Measurements from ENCODE around the gene FOXRED2. TPM values are rescaled to one million over a fixed set of nuclear protein-coding genes. Genes with fewer than 3 reads are reported as not detected.

FOXRED2 gene
- total and polyA plus RNA-seq, 9 donors = 11.1 to 24.5 (median 17.8) TPM

DNA sequence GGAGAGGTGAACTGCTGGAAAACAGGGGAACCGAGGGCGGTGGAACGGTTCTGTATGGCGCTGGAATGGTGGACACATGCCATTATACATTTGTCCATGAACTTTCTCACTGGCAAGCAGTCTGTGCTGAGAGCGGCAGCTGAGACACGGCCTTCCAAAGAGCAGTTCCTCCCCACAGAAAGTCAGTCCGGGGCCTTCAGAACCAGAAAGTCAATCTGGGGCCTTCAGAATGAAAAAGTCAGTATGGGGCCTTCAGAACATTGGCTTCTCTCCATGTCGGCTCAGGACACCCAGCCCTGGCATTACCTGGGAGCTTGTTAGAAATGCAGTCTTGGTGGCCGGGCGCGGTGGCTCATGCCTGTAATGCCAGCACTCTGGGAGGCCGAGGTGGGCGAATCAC, 34.2 kb downstream of the FOXRED2 start:
- Histone ChIP-seq H3K9me3 (replicated peaks; ENCODE audit: control insufficient read depth, low read depth, low read length) (no peaks in the 10 kb centered on the region), H3K36me3 (ENCODE audit: control insufficient read depth, insufficient read depth, low read length) (peaks cover 80% of the 10 kb centered on the region), H3K27me3 (ENCODE audit: control insufficient read depth, insufficient read depth, low read length) (no peaks in the 10 kb centered on the region), H3K4me1 (ENCODE audit: control insufficient read depth, insufficient read depth, low read length) (peaks cover 8% of the 10 kb centered on the region), H3K4me3 (ENCODE audit: low read length) (no peak overlapping the region), H3K27ac (ENCODE audit: low read length) (no peak overlapping the region)
- WGBS (ENCODE audit: insufficient coverage) = 58% methylated on average over 5 of the region's 13 CpGs
- no peak for DNase-seq

DNA sequence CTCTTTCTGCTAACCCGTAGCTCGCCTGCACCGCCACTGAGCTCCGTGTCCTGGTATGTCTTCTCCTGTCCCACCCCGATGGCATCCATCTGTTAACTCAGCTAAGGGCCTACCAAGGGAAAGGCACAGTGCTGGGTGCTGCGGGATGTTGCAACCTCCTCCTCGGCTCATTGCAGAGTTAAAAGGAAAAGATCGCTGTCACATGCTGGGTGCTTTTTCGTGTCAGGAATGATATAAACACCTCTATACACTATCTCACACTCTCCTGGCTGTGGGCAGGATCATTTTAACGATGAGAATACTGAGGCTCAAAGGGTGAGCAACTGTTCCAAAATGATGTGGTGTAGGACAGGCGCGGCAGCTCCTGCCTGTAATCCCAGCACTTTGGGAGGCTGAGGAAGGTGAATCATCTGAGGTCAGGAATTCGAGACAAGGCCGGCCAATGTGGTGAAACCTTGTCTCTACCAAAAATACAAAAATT, 35.5 kb downstream of the FOXRED2 start:
- H3K27me3 ChIP-seq (ENCODE audit: control insufficient read depth, insufficient read depth, low read length) = no peaks in the 10 kb centered on the region
- no peak overlapping the region for H3K27ac ChIP-seq (ENCODE audit: low read length)
- H3K9me3 ChIP-seq (replicated peaks; ENCODE audit: control insufficient read depth, low read depth, low read length) = no peaks in the 10 kb centered on the region
- no peak for DNase-seq
- WGBS (ENCODE audit: insufficient coverage) = 93% methylated on average over 7 of the region's 14 CpGs
- H3K36me3 ChIP-seq (ENCODE audit: control insufficient read depth, insufficient read depth, low read length) = peaks cover 80% of the 10 kb centered on the region
- H3K4me3 ChIP-seq (ENCODE audit: low read length) = no peak overlapping the region
- H3K4me1 ChIP-seq (ENCODE audit: control insufficient read depth, insufficient read depth, low read length) = peaks cover 13% of the 10 kb centered on the region

DNA sequence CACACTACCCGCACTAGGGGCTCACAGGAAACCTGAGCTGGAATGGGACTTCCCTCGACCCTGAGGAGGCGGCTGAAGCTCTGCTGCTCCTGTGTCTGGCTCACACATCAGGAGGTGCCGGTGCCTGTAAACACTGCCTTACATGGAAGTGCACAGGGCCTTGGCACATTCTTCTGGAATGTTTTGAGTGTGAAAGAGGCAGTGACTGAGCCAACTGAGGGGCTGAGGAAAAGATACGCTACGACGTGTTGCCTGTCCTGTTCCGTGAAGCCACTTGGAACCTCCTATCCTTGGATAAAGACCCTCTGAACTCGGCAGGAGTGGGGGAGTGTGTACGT, 35.9 kb downstream of the FOXRED2 start:
- peaks cover 17% of the 10 kb centered on the region for H3K4me1 ChIP-seq (ENCODE audit: control insufficient read depth, insufficient read depth, low read length)
- H3K9me3 ChIP-seq (replicated peaks; ENCODE audit: control insufficient read depth, low read depth, low read length) = no peaks in the 10 kb centered on the region
- no peak overlapping the region for H3K4me3 ChIP-seq (ENCODE audit: low read length)
- no peak overlapping the region for H3K27ac ChIP-seq (ENCODE audit: low read length)
- peaks cover 80% of the 10 kb centered on the region for H3K36me3 ChIP-seq (ENCODE audit: control insufficient read depth, insufficient read depth, low read length)
- WGBS (ENCODE audit: insufficient coverage) = 55% methylated on average over 8 of the region's 10 CpGs
- H3K27me3 ChIP-seq (ENCODE audit: control insufficient read depth, insufficient read depth, low read length) = no peaks in the 10 kb centered on the region
- no peak for DNase-seq

DNA sequence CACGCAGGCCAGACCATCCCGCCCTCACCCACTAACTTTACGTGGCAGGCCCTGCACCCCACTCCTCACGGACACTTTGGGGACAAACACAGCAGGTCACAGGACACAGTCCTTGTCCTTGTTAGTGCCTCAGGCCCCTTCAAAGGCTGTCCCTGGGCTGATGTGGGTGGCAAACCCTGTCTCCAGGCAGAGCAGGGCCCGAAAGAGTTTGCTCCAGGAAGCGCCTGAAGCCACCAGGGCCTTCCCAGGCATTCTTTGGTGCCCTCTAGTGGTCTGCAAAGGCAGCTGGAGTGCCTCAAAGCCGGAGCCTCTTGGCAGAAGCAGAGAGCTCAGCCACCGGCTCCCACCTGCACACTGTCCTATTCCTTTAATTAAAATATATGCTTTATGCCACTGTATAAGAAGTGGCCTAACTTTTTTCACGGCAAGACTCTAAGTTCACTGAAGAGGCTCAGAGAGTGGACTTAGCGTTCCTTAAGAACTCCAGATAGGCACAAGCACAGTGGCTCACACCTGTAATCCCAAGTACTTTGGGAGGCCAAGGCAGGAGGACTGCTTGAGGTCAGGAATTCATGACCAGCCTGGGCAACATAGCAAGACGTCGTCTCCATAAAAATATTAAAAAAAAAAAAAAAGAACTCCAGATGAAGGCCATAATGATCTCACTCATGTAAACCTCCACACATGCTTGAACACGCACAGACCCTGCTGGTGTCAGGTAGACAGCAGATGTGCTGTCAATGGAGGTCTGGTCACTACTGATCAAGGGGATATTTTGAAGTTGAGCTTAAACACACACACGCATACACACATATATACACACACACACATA, 36.5 kb downstream of the FOXRED2 start:
- Histone ChIP-seq H3K27me3 (ENCODE audit: control insufficient read depth, insufficient read depth, low read length) (no peaks in the 10 kb centered on the region), H3K9me3 (replicated peaks; ENCODE audit: control insufficient read depth, low read depth, low read length) (no peaks in the 10 kb centered on the region), H3K36me3 (ENCODE audit: control insufficient read depth, insufficient read depth, low read length) (peaks cover 80% of the 10 kb centered on the region), H3K4me1 (ENCODE audit: control insufficient read depth, insufficient read depth, low read length) (peaks cover 23% of the 10 kb centered on the region), H3K4me3 (ENCODE audit: low read length) (no peak overlapping the region), H3K27ac (ENCODE audit: low read length) (no peak overlapping the region)
- WGBS (ENCODE audit: insufficient coverage) = 50% methylated on average over 2 of the region's 14 CpGs
- DNase-seq = peak; percentile 91

DNA sequence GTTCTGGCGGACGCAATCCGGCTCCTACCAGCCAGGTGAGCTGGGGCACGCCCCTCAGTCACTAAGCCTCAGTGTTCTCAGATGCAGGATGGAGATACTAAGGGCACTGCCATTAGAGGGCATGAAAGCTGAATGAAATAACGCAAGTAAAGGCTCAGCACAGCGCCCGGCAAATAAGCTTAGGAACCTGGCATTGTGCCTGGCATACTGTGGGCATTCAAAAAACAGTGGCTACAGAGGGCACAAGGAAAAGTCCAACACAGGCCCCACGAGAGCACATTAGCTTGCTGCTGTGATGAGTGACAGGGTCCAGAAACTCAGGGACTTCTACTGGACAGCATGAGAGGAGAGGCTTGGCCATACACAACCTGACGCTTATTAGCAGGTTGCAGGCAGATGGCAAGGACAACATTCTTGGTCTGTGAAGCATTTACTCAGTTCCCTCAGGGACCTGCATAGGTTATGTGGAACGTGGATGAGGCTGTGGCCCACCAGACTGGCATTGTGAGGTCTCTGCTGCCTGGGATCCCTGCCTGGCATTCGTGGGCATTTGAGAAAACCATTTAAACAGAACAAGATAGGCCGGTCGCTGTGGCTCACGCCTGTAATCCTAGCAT, 37.6 kb downstream of the FOXRED2 start:
- H3K27ac ChIP-seq (ENCODE audit: low read length) = no peak overlapping the region
- 87% methylated on average over 13 of the region's 14 CpGs for WGBS (ENCODE audit: insufficient coverage)
- H3K36me3 ChIP-seq (ENCODE audit: control insufficient read depth, insufficient read depth, low read length) = peaks cover 72% of the 10 kb centered on the region
- H3K27me3 ChIP-seq (ENCODE audit: control insufficient read depth, insufficient read depth, low read length) = no peaks in the 10 kb centered on the region
- peaks cover 31% of the 10 kb centered on the region for H3K4me1 ChIP-seq (ENCODE audit: control insufficient read depth, insufficient read depth, low read length)
- no peak for DNase-seq
- H3K4me3 ChIP-seq (ENCODE audit: low read length) = no peak overlapping the region
- no peaks in the 10 kb centered on the region for H3K9me3 ChIP-seq (replicated peaks; ENCODE audit: control insufficient read depth, low read depth, low read length)

DNA sequence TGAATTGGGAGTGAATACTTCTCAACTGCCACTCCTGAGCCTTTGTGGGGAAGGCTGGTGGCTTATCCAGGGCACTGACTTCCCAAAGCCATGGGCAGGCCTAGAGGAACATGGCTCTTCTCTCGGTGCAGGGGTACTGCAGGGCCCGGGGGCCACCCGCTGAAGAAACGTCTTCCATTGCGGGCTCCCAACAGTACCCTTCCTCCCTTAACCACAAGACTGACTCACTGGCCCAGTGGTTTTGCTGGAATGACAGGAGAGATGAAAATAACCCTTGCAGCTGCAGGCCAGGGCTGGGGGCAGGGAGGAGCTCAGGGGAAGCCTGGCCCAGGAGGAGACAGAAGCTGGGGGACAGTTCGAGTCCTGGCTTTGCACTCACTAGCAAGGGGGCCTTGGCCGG, 38.9 kb downstream of the FOXRED2 start:
- no peak for DNase-seq
- Histone ChIP-seq H3K36me3 (ENCODE audit: control insufficient read depth, insufficient read depth, low read length) (peaks cover 60% of the 10 kb centered on the region), H3K27ac (ENCODE audit: low read length) (no peak overlapping the region), H3K27me3 (ENCODE audit: control insufficient read depth, insufficient read depth, low read length) (no peaks in the 10 kb centered on the region), H3K4me1 (ENCODE audit: control insufficient read depth, insufficient read depth, low read length) (peaks cover 38% of the 10 kb centered on the region), H3K9me3 (replicated peaks; ENCODE audit: control insufficient read depth, low read depth, low read length) (no peaks in the 10 kb centered on the region), H3K4me3 (ENCODE audit: low read length) (no peak overlapping the region)
- 86% methylated on average over 5 of the region's 7 CpGs for WGBS (ENCODE audit: insufficient coverage)

DNA sequence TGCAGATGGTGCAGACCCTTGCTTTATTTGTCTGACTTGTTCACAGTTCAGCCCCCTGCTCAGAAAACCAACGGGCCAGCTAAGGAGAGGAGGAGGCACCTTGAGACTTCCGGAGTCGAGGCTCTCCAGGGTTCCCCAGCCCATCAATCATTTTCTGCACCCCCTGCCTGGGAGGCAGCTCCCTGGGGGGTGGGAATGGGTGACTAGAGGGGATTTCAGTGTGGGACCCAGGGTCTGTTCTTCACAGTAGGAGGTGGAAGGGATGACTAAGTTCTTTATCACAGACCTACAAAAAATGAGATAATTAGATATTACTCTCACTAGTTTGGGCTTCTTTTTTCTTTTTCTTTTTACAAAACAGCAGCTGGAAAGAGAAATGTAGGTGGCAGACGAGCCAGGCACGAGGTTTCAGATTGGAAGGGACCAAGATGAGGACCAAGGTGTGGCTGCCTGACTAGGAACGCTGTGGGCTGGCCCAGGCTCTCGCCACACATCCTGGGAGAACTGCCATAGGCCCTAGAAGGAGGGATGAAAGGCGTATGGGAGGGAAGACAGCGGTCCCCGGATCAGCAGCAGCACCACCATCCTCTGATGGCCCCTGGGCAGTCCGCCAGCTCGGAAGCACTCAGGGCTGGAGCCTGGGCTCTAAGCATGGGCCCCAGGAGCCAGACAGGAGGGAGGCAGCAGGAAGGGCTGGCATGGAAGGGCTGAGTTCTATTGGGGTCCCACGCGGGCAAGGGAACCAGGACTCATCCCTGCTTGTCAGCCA, 39.6 kb downstream of the FOXRED2 start:
- H3K4me3 ChIP-seq (ENCODE audit: low read length) = no peak overlapping the region
- peaks cover 42% of the 10 kb centered on the region for H3K4me1 ChIP-seq (ENCODE audit: control insufficient read depth, insufficient read depth, low read length)
- H3K27me3 ChIP-seq (ENCODE audit: control insufficient read depth, insufficient read depth, low read length) = no peaks in the 10 kb centered on the region
- peak overlapping the region; percentile 13 for H3K27ac ChIP-seq (ENCODE audit: low read length)
- no peaks in the 10 kb centered on the region for H3K9me3 ChIP-seq (replicated peaks; ENCODE audit: control insufficient read depth, low read depth, low read length)
- peaks cover 54% of the 10 kb centered on the region for H3K36me3 ChIP-seq (ENCODE audit: control insufficient read depth, insufficient read depth, low read length)
- DNase-seq = no peak
- 76% methylated on average over 8 of the region's 14 CpGs for WGBS (ENCODE audit: insufficient coverage)

DNA sequence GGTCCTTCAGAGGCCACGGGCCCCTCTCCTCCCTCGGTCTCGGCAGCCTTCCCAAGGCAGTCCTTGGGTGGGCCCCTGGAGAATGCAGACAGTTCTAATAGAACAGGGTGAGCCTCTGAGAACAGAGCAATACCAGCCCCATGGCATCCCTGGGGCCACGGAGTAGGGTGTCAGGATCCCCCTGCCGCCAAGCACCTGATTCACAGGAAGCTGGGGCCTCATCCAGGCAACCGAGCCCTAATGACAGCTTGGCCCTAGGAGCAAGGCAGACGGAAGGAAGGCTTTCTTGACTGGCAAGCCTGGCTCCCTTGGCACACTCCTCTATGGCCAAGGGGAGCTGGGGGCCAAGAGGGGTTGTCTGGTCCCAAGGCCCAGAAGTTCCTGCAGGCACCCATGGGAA, 40.6 kb downstream of the FOXRED2 start:
- Histone ChIP-seq H3K4me3 (ENCODE audit: low read length) (no peak overlapping the region), H3K27me3 (ENCODE audit: control insufficient read depth, insufficient read depth, low read length) (no peaks in the 10 kb centered on the region), H3K27ac (ENCODE audit: low read length) (peak overlapping the region; percentile 40), H3K36me3 (ENCODE audit: control insufficient read depth, insufficient read depth, low read length) (peaks cover 46% of the 10 kb centered on the region), H3K4me1 (ENCODE audit: control insufficient read depth, insufficient read depth, low read length) (peaks cover 50% of the 10 kb centered on the region), H3K9me3 (replicated peaks; ENCODE audit: control insufficient read depth, low read depth, low read length) (no peaks in the 10 kb centered on the region)
- DNase-seq = no peak
- WGBS (ENCODE audit: insufficient coverage) = 68% methylated on average over 6 of the region's 7 CpGs

DNA sequence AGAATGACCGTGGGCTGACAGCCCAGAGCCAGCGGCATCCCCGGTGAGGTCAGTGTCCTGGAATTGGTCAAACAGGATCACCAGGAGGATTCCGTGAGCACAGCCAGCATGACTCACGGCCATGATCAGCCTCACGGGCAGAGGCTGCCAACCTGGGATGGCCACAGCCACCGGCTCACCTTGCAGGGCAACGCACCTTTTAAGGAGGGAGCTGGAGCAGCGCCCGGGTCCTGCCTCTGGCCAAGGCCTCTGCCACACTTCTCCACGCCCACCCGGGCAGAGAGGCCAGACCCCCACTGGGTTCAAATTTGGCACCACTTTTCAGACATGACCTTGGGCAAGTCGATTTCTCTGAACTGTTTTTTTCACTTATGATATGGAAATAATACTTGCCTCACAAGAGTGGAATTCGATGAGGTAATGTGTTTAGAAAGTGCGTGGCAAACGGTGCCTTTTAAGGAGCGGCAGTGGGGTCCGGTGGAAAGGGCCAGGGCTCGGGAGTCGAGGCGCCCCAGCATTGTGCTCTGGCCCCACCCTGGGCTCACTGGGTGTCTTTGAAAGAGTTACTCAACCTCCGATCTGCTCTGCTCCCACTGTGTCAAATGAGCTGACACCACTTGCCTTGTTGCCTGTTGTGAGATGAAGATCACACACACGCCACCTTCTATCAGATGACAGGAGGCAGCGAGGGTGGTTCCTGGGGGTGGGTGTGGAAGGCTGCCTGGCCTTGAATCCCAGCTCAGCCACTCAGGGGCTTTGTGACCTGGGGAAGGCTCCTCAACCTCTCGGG, 41.4 kb downstream of the FOXRED2 start:
- Histone ChIP-seq H3K9me3 (replicated peaks; ENCODE audit: control insufficient read depth, low read depth, low read length) (no peaks in the 10 kb centered on the region), H3K27ac (ENCODE audit: low read length) (peak overlapping the region; percentile 62), H3K27me3 (ENCODE audit: control insufficient read depth, insufficient read depth, low read length) (no peaks in the 10 kb centered on the region), H3K4me3 (ENCODE audit: low read length) (no peak overlapping the region), H3K36me3 (ENCODE audit: control insufficient read depth, insufficient read depth, low read length) (peaks cover 40% of the 10 kb centered on the region), H3K4me1 (ENCODE audit: control insufficient read depth, insufficient read depth, low read length) (peaks cover 50% of the 10 kb centered on the region)
- 70% methylated on average over 22 of the region's 25 CpGs for WGBS (ENCODE audit: insufficient coverage)
- peak; percentile 49 for DNase-seq

Data from muscle of leg (tissue), 11 donors.